ENCODE measurements around the gene ACTL10.

ACTL10 gene

GRCh38 chr20:33694639-33695012, 27.9 kb downstream of the ACTL10 start:
- ChIA-PET CTCF (no interaction called here), POLR2A (no interaction called here)
- TF ChIP-seq SETDB1 (IDR thresholded peaks at IDR 0.05; ENCODE audit: insufficient read length, low read length), result no peak
- peak; percentile 44 for TF ChIP-seq ZNF585B (tag by site-specific recombination; IDR thresholded peaks at IDR 0.05)
- no peak for TF ChIP-seq ZNF112 (tag by site-specific recombination; IDR thresholded peaks at IDR 0.05)
- Histone ChIP-seq H3K27ac (ENCODE audit: extremely low read depth, low read depth, low read length) (no peak overlapping the region), H3K4me3 (ENCODE audit: low read depth, low read length) (no peak overlapping the region), H3K36me3 (ENCODE audit: control insufficient read depth in 2 of 2, insufficient read depth in 1 of 2, low read length in 2 of 2) (no peaks in the 10 kb centered on the region), H3K9me3 (ENCODE audit: control insufficient read depth, insufficient read depth, low read depth, low read length) (no peaks in the 10 kb centered on the region), H3K4me1 (ENCODE audit: control insufficient read depth, insufficient read depth, low read length) (no peaks in the 10 kb centered on the region)

DNA sequence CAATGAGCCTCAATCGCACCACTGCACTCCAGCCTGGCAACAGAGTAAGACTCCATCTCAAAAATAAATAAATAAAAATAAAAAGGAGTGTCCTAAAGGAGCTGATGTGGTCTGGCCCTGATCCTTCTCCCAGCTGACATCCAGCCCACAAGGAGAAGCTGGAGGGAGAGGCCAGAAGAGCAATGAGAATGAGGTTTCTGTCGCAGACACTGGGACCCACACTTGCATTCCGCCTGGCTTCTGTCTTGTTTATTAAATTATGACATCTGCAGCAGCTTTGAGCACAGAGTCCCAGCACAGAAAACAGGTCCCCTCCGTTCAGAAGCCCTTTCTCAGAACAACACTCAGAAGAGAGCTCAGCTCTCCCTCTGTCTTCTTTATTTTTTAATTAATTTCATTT, 29.7 kb downstream of the ACTL10 start:
- H3K9me3 ChIP-seq (ENCODE audit: control insufficient read depth, insufficient read depth, low read depth, low read length), result no peaks in the 10 kb centered on the region
- CTCF ChIA-PET, result no interaction called here
- H3K4me1 ChIP-seq (ENCODE audit: control insufficient read depth, insufficient read depth, low read length), result no peaks in the 10 kb centered on the region
- POLR2A ChIA-PET, result no interaction called here
- TF ChIP-seq, protein P1, sequence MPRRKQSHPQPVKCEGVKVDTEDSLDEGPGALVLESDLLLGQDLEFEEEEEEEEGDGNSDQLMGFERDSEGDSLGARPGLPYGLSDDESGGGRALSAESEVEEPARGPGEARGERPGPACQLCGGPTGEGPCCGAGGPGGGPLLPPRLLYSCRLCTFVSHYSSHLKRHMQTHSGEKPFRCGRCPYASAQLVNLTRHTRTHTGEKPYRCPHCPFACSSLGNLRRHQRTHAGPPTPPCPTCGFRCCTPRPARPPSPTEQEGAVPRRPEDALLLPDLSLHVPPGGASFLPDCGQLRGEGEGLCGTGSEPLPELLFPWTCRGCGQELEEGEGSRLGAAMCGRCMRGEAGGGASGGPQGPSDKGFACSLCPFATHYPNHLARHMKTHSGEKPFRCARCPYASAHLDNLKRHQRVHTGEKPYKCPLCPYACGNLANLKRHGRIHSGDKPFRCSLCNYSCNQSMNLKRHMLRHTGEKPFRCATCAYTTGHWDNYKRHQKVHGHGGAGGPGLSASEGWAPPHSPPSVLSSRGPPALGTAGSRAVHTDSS (tag by site-specific recombination; IDR thresholded peaks at IDR 0.05), result no peak
- no peaks in the 10 kb centered on the region for H3K36me3 ChIP-seq (ENCODE audit: control insufficient read depth in 2 of 2, insufficient read depth in 1 of 2, low read length in 2 of 2)
- no peak overlapping the region for H3K27ac ChIP-seq (ENCODE audit: extremely low read depth, low read depth, low read length)
- H3K4me3 ChIP-seq (ENCODE audit: low read depth, low read length), result no peak overlapping the region

GRCh38 chr20:33697129-33697528, 30.4 kb downstream of the ACTL10 start:
- H3K36me3 ChIP-seq (ENCODE audit: control insufficient read depth in 2 of 2, insufficient read depth in 1 of 2, low read length in 2 of 2), result no peaks in the 10 kb centered on the region
- no peaks in the 10 kb centered on the region for H3K9me3 ChIP-seq (ENCODE audit: control insufficient read depth, insufficient read depth, low read depth, low read length)
- ChIA-PET CTCF (no interaction called here), POLR2A (no interaction called here)
- no peak overlapping the region for H3K27ac ChIP-seq (ENCODE audit: extremely low read depth, low read depth, low read length)
- no peaks in the 10 kb centered on the region for H3K4me1 ChIP-seq (ENCODE audit: control insufficient read depth, insufficient read depth, low read length)
- no peak overlapping the region for H3K4me3 ChIP-seq (ENCODE audit: low read depth, low read length)
- no peak for TF ChIP-seq ZNF48 (tag by site-specific recombination; IDR thresholded peaks at IDR 0.05)
- TF ChIP-seq EGR2 (tag by site-specific recombination; IDR thresholded peaks at IDR 0.05; ENCODE audit: low read depth), result no peak
- no peak for TF ChIP-seq ZNF19 (tag by site-specific recombination; IDR thresholded peaks at IDR 0.05; ENCODE audit: low read depth)
- no peak for TF ChIP-seq ZNF792 (tag by site-specific recombination; IDR thresholded peaks at IDR 0.05)
- no peak for TF ChIP-seq ZNF274 (IDR thresholded peaks at IDR 0.05; ENCODE audit: low read length)
- no peak for TF ChIP-seq ZNF274 (tag by site-specific recombination; IDR thresholded peaks at IDR 0.05; ENCODE audit: borderline replicate concordance)
- TF ChIP-seq ZNF223 (tag by site-specific recombination; IDR thresholded peaks at IDR 0.05), result no peak
- TF ChIP-seq GLIS2 (tag by site-specific recombination; IDR thresholded peaks at IDR 0.05), result no peak
- no peak for TF ChIP-seq ZNF521 (tag by site-specific recombination; IDR thresholded peaks at IDR 0.05)
- TF ChIP-seq ZNF133 (tag by site-specific recombination; IDR thresholded peaks at IDR 0.05), result no peak
- TF ChIP-seq ZNF510 (tag by site-specific recombination; IDR thresholded peaks at IDR 0.05; ENCODE audit: insufficient replicate concordance), result no peak
- no peak for TF ChIP-seq ZBTB44 (tag by site-specific recombination; IDR thresholded peaks at IDR 0.05)
- no peak for TF ChIP-seq REST (tag by site-specific recombination; IDR thresholded peaks at IDR 0.05)
- no peak for TF ChIP-seq ZNF692 (tag by site-specific recombination; IDR thresholded peaks at IDR 0.05)
- TF ChIP-seq GLIS1 (tag by site-specific recombination; IDR thresholded peaks at IDR 0.05), result no peak
- TF ChIP-seq SP3 (tag by site-specific recombination; IDR thresholded peaks at IDR 0.05), result no peak
- no peak for TF ChIP-seq ZNF23 (tag by site-specific recombination; IDR thresholded peaks at IDR 0.05; ENCODE audit: borderline replicate concordance)
- TF ChIP-seq SETDB1 (IDR thresholded peaks at IDR 0.05; ENCODE audit: insufficient read length, low read length), result no peak
- TF ChIP-seq ZSCAN16 (tag by site-specific recombination; IDR thresholded peaks at IDR 0.05), result no peak
- no peak for TF ChIP-seq ZNF600 (tag by site-specific recombination; IDR thresholded peaks at IDR 0.05)
